Stimulated activated CD4-positive, alpha-beta T cell treated with anti-CD3 and anti-CD28 coated beads, Interleukin-15, amount 100 ng/mL, for 48 hours (primary cell): ENCODE measurements around the gene SMIM10L1.

Source experiments
- DNase-seq, 2 donors: peaks; one replicate each; pipeline ENCODE4 v3.0.0-alpha.2; 2020; ENCODE audit warnings: low read depth in 2 of 2

The SMIM10L1 gene

DNA sequence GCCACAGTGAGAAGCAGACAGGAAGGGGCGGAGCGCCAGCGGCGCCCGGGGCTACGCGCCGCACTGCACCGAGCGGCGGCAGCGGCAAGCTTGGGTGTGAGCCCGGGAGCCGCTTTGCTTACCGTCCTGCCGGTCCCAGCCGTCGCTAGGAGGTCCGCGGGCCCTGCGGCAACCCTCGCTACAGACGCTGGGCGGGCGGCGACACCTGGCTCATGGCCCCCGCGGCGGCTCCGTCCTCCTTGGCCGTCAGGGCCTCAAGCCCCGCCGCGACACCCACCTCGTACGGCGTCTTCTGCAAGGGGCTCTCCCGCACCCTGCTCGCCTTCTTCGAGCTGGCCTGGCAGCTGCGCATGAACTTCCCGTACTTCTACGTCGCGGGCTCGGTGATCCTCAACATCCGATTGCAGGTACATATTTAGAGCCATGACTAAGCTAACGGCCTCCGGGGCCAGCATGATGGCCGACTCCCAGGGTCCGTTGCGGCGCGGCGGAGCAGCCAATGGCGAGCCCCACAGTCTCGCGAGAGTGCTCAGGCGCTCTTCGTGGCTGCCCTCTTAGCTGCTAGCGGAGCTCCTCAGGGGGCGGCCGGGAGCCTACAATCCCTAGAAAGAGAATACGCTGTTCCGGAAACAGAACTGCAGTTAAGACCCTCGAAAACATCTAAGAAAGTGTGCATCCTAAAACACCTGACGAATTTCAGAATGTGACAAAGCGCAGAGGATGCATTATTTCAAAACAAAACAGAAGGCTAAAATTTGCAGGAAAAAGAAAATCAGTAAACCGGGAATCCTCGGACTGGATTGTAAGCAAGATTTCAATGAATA lies at the start of gene SMIM10L1:
Gene SMIM10L1, plus strand, starts transcription at position 50 of the 824 bp plus-strand sequence. Its CDS starts 163 bp downstream, at position 213.
- DNase-seq, result peak; percentile 82 to 86

DNA sequence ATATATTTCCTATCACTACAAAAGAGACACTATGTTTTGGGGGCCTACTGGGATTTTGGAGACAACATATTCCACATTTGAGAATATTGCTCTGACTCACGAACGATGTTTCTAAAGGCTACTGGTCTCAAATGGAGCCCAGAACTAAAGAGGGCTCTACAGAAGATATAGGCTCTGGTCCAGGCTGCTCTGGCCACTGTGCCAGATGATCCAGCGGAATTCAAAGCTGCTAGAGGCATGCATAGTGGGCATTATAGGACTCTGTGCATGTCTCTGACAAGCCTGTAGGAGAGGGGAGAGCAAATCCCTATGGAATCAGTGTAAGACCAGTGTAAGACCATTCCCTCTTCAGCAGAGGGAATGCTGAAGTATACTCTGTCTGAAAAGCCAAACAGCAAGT lies 40.6 kb upstream of the SMIM10L1 start:
- DNase-seq, result no peak

DNA sequence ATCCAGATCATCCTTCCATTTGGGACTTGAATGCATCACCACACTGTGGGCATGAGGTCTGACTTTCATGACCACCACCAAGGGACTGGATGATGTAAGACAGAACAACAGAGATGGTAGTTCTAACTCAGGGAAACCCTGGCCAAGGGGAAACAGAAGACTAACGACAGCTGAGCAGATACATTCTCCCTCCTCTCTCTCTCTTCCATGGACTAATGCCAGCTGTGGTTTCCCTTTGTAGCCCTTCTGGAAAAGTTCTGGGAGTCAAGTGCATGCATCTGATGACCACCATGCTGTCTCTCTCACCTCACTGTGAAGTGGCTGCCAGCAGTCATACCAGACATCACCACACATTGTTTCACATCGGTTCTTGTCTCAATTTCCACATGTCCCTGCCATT lies 40.0 kb upstream of the SMIM10L1 start:
- no peak for DNase-seq

DNA sequence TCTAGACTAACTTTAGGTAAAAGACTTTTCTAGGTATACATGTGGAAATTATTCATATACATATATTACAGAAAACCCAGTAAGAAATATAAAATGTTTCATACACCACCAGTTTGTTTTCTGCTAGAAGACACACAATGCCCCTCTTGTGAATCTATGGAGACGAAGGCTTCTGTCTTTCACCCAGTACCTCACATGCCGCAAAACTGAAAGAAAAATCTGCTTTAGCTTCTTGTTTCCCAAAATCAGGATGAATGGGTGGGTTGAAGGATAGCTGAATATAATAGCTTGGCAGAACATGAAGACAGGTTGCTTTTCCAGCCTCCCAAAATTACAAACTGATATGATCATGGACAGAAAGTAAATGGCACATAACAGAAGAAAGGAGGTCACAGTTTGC lies 37.8 kb upstream of the SMIM10L1 start:
- no peak for DNase-seq

DNA sequence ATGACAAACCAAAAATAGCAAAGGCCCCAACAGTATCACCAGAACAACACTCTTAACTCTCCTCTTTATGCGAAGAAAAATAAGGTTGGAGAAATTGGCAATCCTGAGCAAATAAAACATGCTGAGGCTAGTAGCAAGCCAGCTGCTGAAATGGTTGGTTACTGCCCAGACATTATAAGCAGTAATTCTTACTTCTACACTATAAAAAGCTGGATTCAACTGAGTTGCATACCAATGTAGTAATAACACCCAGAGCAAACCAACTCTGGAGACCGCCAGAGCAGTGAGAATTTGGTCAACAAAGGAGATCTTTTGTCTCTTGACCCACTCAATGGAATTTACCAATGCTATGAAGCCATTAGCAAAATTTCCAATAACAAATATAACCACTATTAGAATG lies 37.2 kb upstream of the SMIM10L1 start:
- DNase-seq, result no peak

DNA sequence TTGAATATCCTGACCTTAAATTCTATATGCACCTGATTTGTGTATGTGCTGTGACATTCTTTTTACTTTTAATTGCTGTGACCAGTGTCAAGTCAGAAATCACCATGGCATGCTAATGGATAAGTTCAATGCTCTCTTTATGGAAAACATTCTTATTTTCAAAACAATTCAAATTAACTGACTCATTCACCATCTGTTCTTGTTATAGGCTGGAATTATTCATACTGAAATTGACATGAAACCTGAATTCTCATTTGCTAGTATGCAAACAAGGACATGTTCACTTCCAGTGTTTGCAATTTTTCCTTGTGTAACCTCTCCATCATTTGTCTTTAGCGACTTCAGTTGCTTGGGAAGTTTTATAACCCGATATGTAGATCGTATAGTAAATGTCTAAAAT lies 36.7 kb upstream of the SMIM10L1 start, which contains the start of gene TAS2R30:
Gene TAS2R30, minus strand, starts transcription at position 340 of the 400 bp plus-strand sequence. CDS start 400 bp downstream, outside the sequence.
- no peak for DNase-seq

DNA sequence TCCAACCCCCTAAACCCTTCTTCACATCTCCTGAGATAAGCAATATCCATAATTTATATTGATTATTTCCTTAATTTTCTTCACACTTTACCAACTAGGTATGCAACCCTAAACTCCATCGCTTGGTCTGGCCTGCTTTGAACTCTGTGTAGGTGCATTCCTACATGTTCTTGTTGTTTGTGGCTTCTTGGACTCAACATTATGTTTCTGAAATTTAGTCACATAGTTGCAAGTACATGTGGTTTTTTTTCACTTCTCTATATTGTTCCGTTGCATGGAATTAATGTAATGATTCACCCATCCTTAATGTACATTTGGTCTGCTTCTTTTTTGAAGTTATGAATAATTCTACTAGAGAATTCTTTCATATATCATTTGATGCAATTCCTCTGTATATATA lies 34.9 kb upstream of the SMIM10L1 start:
- DNase-seq, result no peak

DNA sequence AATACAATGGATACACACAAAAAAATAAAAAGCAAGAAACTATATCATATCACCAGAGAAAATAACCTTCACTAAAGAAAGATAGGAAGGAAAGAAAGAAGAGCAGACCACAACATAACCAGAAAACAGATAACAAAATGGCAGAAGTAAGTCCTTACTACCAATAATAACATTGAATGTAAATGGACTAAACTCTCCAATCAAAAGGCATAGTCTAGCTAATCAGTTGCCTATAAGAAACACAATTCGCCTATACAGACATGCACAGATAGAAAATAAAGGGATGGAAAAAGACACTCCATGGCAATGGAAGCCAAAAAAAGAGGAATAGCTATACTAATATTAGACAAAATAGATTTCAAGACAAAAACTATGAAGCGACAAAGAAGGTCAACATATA lies 27.6 kb upstream of the SMIM10L1 start:
- no peak for DNase-seq

DNA sequence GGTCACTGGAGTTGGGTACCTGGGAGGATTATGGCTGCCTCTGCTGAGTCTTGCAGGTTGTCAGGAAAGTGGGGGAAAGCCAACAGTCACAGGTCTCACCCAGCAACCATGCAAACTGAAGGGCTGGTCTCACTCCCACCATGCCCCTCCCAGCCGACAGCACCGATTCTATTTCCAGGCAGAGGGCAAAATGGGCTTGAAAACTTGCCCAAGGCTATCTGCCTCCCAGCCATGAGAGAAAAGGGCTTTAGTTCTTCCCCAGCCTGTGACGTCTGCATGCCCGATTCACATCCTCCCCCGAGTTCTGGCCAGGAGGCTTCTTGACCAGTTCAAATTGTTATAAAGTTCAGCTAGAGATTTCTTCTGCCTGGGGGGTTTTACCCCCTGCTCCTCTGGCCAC lies 26.7 kb upstream of the SMIM10L1 start:
- no peak for DNase-seq

DNA sequence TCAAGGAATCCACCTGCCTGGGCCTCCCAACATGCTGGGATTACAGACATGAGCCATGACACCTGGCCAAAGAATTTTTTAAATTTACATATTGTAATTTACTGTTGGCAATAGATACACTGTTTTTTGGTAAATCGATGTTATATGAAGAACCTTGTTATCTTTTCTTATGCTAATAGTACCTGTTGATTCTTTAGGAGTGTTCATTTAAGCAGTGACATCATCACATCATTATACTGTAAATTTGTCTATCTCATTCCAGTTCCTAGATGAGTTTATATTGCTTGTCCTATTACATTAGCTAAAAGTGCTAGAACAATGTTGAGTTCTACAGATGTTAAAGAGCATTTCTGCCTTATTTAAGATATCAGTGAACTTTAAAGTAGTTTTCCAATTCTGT lies 23.6 kb upstream of the SMIM10L1 start:
- DNase-seq, result no peak

DNA sequence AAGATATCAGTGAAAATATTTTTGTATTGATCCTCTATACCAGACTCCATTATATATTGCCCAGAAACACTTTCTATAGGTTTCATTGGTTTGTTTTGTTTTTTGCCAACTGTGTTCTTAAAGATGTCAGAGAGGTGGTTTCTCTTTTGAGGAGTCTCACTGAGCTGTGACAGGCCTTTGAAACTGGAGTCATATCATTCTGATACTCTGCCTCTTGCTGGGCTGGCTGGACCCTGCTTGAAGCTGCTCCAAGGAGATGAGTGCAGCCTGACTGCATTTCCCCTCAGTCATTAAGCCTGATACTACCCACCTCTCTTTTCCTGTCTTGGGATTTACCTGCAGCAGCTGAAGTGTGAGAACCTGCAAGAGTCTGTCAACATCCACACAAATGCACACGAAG lies 20.2 kb upstream of the SMIM10L1 start:
- DNase-seq, result no peak

DNA sequence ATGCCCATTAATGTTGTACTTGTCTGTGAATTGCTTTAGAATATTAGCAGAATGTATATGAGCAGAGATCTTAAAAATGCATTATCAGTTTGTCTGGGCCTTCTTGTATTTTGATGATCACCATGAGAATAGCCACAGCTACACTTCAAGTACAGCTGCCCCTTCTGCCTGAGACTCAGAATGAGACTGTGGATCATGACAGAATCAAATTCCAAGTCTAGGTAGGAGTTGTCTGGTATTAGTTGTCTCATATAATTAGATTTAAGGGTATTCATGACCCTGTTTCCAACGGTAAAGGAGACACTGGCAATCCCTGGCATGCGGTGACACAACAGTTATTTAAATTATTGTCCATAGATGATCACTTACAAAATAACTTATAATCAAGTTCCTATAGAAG lies 18.3 kb upstream of the SMIM10L1 start:
- DNase-seq, result no peak

DNA sequence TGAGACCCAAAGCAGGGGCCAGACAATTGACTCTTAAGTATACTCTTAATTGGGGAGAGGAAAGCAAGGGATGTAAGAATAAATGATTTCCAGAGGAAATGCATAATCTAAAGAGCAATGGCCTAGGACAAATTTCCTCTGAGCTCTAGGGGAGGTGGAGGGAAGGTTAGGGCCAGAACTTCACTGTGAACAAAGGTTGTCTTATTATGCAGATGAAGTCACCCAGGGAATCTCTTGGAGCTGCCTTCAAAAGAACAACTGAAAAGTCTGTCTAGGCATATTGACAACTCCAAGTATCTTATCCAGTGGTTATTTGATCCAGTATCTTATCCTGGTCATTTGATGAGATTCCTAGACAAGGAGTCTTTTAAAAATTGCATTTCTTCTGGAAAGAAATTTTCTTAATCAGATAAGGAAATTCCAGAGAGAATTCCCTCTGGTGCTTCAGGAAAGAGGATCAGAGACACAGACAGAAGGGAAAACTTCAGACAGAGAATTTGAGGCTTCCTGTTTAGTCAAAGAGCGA lies 16.5 kb upstream of the SMIM10L1 start:
- no peak for DNase-seq

DNA sequence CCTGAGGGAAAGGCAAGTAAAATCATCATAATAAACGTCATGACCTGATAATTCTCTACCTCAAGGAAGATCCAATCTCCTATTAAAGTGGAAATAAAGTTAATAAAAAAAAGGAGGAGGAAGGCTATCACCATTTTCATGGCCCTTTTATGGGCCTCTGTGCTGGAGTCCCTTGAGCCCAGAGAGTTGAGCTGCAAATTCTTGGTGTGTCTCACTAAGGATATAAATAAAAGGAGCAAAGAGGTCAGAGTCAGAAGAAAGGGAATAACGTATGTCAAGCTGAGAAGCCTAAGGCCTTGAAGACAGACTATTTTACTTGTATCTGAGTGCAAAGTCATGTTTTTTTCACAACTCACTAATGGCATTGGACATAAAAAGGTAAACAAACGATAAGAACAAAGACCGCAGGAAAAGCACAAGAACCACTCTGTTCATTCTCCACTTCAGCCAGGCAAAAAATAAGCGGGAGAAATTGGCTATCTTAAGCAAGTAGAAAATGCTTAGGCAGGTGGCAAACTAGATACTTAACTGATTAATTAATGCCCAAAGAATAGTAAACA lies 12.0 kb upstream of the SMIM10L1 start:
- no peak for DNase-seq

DNA sequence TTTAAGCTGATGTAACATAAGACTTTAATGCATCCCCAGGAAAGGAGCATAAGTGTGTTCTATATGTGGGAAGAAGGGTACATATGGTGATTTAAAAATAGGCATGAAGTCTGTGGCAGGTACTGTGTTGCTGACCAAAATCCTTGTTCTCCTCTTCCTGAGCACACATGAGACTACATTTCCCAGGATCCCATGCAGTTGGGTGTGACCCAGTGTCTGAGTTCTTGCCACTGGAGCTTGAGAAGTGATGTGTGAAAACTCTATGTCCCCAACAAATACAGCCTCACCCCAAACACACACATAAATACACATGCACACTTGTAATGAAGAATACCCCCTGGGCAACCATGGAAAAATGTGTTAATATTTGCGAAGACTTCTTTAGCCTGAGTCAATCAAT lies 8.5 kb upstream of the SMIM10L1 start:
- DNase-seq, result no peak

DNA sequence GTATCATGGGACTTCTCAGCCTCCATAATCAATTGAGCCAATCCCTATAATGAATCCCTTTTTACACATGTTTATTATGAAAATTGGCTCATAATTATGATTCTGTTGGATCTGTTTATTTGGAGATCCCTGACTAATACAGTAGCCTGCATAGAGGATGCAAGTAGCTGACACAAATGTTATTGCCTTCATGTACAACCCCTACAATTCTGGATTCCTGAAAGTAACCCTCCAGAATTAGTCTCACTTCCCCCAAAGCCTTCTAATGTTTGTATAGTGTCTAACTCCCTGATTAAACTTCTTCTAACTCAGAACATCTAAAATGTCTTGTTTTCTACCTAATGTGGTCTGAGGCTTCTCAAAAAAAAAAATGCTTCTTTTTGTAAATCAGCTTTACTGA lies 6.6 kb upstream of the SMIM10L1 start:
- no peak for DNase-seq

DNA sequence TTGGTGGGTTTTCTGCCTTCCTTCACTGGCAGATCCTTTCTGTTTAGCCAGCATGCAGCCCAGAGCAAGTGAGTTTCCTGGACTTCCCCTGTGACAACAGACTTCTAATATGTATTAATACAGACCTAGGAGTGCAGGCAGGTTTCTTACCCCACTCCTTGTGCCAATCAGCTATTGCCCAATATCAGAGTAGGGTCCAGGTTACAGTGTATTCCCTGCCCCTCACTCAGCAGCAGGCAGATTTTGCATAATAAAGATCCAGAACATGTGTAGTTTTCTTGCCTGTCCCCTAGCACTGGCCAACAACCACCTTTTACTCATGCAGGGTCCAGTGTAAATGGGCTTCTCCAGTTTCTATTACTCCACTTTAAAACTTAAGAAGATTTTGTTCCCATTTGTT lies 4.7 kb upstream of the SMIM10L1 start:
- DNase-seq, result no peak

DNA sequence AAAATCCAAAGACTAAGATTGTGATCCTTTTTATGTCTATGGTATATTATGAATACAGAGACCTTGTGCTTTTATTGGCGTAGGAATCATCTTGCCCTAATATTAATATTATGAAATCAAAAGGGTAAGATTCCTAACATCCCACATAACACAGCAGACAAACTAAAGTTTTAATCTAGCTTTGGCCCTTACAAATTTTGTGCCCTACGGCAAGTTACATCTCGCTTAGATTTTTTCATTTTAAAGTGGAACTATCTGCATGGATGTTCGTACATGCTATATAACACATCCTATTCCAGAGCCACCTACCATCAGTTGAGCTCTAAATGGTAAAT lies 217 bp upstream of the SMIM10L1 start:
- no peak for DNase-seq

DNA sequence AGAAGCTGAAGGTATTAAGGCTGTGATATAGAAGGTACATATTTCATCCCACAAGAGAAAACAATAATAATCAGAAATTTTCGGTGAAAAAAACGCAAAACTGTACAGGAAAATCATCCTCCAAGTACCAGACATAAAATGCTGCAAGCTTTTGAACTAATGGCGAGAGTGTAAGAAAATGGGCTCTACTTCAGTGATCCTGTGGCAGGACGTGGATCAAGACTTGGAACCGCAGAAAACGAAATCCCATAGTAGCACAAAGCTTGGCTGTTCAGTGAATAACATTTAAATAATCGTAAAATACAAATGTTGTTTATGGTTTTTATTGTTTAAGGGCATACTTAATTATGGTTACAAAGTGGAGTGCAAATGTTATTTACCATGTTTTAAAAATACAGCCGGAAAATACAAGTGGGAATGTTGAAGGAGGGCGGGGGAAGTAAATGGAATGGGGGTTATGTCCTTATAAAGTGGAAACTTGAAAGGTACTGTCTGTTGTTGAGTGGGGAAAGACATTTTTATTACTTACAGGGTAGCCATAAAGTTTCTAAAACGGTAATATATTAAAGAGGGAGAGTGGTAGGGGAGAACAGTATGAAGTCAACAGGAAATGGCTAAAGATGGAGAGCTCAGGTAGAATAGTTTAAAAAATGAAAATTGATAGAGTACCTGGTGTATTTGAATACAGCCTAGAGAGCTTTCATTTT lies 1.1 kb downstream of the SMIM10L1 start:
- DNase-seq, result no peak

DNA sequence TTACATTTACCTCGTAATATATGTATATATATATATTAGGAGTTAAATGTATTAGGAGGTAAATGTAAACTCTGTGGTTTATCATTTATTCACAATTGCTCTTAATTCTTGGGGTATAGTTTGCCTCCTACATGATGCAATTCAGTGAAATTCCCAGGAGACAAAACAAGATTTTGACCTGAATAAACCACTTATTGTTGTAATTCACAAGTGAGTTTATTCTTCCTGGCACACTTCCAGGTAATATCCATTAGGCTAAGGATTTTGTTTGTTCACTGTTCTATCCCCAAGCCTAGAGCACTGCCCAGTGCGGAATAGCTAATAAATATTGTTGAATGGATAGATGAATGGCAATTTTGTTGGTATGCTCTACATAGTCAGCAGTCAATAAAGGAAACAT lies 3.0 kb downstream of the SMIM10L1 start:
- no peak for DNase-seq

DNA sequence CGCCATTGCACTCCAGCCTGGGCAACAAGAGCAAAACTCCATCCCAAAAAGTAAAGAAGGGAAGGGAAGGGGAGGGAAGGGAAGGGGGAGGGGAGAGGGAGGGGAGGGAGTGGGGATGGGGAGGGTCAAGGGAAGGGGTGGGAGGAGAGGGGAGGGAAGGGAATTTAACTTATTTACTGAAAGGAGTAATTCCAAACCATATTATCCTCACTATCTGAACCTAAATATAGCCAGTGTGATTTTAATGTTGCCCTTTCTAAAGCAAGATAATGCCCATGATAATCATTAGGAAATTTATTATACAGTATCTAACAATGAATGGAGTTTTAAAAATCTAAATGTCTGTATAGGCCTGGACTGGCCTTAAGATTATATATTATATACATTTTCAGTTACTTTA lies 7.3 kb downstream of the SMIM10L1 start:
- no peak for DNase-seq

DNA sequence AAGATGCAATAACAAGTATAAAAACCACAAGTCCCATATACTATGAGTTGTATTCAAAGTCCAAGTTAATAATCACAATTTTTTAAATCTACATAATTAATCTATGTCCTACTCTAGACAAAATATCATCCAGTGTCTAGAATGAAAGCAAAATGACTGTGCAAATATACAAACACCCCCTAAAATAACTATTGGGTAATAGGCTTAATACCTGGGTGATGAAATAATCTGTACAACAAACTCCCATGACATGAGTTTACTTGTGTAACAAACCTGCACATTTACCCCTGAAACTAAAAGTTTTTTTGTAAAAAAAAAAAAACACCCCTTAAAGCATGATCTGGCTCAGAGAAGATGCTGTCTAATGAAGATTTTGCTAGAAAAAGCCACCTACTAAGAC lies 11.5 kb downstream of the SMIM10L1 start:
- DNase-seq, result no peak

DNA sequence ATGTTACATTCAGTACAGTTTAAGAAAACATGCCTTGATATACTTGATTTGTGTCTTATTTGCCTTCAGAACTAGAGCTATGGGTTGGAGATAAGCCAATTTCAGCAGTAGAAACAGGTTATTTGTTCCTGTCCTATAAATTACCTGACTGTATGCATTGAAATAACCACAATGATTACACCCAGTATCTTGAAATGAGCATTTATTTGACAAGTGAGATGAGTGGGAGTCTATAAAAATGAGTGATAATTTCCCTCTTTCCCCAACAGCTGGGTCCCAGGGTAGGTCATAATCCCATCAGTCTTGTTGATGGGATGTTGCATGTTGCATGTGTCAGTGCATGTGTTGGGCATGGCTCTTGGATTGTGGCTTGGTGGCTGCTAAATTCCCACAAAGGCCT lies 12.0 kb downstream of the SMIM10L1 start:
- DNase-seq, result no peak
